ENCODE data around the gene TUBG2. TPM values are rescaled to one million over a fixed set of nuclear protein-coding genes. Genes with fewer than 3 reads are reported as not detected.
"Not testable (repeated sequence)": the region's sequence is repeated elsewhere in the genome, so short reads cannot be mapped to it uniquely, and the experiment has no call there.

Gene TUBG2
- total RNA-seq, 2 experiments from 2014 or later: 10.4 to 23.4 TPM

DNA sequence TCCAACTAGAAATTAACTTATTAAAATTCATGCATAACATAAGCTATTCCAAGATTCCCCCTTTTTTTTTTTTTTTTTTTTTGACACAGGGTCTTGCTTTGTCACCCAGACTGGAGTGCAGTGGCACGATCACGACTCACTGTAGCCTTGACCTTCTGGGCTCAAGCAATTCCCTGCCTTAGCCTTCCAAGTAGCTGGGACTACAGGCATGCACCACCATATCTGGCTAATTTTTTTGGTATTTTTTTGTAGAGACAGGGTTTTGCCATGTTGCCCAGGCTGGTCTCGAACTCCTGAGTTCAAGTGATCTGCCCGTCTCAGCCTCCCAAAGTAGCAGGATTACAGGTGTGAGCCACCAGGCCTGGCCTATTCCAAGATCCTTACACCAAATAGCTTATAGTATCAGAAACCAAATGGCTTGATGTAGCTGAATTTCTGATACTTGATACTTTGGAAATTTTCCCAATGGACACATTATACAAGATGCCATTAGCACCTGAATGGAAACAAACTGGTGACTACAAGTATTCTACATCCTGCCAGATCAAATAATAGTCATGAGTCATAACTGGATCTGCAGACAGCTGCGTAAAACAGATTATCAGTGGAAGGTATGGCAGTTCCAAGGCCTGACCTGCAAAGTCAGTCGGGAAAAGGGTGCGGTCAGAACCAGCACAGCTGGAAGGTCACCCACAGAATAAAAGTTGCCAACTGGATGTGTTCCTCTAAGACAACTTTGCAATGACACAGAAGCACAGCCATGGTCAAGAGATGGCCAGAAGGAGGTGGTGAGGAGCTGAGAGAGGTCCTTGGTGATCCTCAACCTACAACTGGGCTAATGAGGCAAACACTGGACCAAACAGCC is 35.1 kb upstream of the TUBG2 start:
- intact Hi-C loops (cut with micrococcal nuclease; ENCODE audit: unreplicated experiment): no loop called here
- Histone ChIP-seq H3K27ac (ENCODE audit: low read depth, low read length, poor library complexity, severe bottlenecking) (no peak overlapping the region), H3K9me3 (ENCODE audit: low read length) (no peaks in the 10 kb centered on the region), H3K36me3 (ENCODE audit: insufficient read depth, low read length) (no peaks in the 10 kb centered on the region), H3K4me2 (ENCODE audit: low read length) (no peak overlapping the region), H3K9me2 (ENCODE audit: insufficient read depth, low read length) (no peaks in the 10 kb centered on the region), H3K79me2 (ENCODE audit: insufficient read depth, low read depth, low read length) (no peaks in the 10 kb centered on the region), H4K20me1 (ENCODE audit: insufficient read depth, low read length) (no peaks in the 10 kb centered on the region), H2AFZ (ENCODE audit: low read length) (no peak overlapping the region), H3K4me1 (ENCODE audit: insufficient read depth, low read length, poor library complexity, severe bottlenecking) (peaks cover 11% of the 10 kb centered on the region), H3K4me3 (ENCODE audit: low read depth, low read length, poor library complexity, severe bottlenecking) (no peak overlapping the region)
- POLR2A ChIA-PET: interaction anchor here (0.8 to 1.5 kb wide), 2 partner anchors 12 to 16 kb away, joined by 5 to 6 read pairs; no protein-coding TSS in a partner anchor
- CTCF ChIA-PET (ENCODE audit: unreplicated experiment): interaction anchor here (0.6 kb wide), 1 partner anchor 18 kb away, joined by 3 read pairs; no protein-coding TSS in a partner anchor
- DNase-seq (ENCODE audit: low spot score): no peak
- no peak for TF ChIP-seq EZH2phosphoT487 (IDR thresholded peaks at IDR 0.05; ENCODE audit: borderline replicate concordance, low read depth, low read length)
- TF ChIP-seq, protein P1, sequence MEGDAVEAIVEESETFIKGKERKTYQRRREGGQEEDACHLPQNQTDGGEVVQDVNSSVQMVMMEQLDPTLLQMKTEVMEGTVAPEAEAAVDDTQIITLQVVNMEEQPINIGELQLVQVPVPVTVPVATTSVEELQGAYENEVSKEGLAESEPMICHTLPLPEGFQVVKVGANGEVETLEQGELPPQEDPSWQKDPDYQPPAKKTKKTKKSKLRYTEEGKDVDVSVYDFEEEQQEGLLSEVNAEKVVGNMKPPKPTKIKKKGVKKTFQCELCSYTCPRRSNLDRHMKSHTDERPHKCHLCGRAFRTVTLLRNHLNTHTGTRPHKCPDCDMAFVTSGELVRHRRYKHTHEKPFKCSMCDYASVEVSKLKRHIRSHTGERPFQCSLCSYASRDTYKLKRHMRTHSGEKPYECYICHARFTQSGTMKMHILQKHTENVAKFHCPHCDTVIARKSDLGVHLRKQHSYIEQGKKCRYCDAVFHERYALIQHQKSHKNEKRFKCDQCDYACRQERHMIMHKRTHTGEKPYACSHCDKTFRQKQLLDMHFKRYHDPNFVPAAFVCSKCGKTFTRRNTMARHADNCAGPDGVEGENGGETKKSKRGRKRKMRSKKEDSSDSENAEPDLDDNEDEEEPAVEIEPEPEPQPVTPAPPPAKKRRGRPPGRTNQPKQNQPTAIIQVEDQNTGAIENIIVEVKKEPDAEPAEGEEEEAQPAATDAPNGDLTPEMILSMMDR (conservative IDR thresholded peaks at IDR 0.05; ENCODE audit: low read length): no peak
- no TSS peak for BruUV-seq (replicated peaks)

- H3K27ac ChIP-seq (ENCODE audit: low read depth, low read length, poor library complexity, severe bottlenecking); H3K9me2 ChIP-seq (ENCODE audit: insufficient read depth, low read length); H3K4me2 ChIP-seq (ENCODE audit: low read length); DNase-seq (ENCODE audit: low spot score); intact Hi-C loops (cut with micrococcal nuclease; ENCODE audit: unreplicated experiment); H4K20me1 ChIP-seq (ENCODE audit: insufficient read depth, low read length); H2AFZ ChIP-seq (ENCODE audit: low read length); H3K36me3 ChIP-seq (ENCODE audit: insufficient read depth, low read length); H3K4me1 ChIP-seq (ENCODE audit: insufficient read depth, low read length, poor library complexity, severe bottlenecking); H3K9me3 ChIP-seq (ENCODE audit: low read length); BruUV-seq (replicated peaks); H3K4me3 ChIP-seq (ENCODE audit: low read depth, low read length, poor library complexity, severe bottlenecking); H3K79me2 ChIP-seq (ENCODE audit: insufficient read depth, low read depth, low read length): not testable (repeated sequence)
- ChIA-PET POLR2A (interaction anchor here (1.0 kb wide), 1 partner anchor 19 kb away, joined by 6 read pairs; no protein-coding TSS in a partner anchor), CTCF (ENCODE audit: unreplicated experiment) (interaction anchor here (0.6 kb wide), 1 partner anchor 49 kb away, joined by 3 read pairs; the partner anchor contains the start of gene PLEKHH3)
Measured at GRCh38 chr17:42627032-42627764, 31.9 kb upstream of the TUBG2 start.

DNA sequence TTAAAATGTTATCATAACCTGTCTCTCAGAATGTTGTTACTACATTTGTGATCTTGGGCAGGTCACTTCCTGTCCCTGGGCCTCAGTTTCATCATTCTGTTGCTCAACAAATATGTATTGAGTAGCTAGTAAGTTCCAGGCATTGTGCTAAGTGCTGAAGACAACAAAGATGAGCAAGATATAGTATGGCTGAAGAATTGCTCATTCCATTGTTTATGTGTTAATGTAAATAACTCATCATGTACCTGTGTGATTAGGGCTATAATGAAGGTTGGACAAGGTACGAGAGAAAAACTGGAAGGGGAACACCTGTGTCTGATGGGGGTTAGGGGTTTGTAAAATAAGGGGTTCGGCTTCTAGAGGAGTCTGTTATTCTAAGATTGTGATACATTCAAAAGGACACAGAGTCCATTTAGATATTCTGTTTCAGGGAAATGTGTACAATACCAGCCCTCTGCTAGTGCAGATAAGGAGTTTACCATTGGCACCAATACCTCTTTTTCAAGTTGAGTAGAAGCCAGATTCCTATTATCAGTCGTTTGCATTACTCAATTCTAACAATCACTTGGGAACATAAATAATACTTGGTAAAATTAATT is 29.6 kb upstream of the TUBG2 start:
- no peaks in the 10 kb centered on the region for H3K36me3 ChIP-seq (ENCODE audit: insufficient read depth, low read length)
- no peak for TF ChIP-seq EZH2phosphoT487 (IDR thresholded peaks at IDR 0.05; ENCODE audit: borderline replicate concordance, low read depth, low read length)
- TF ChIP-seq, protein P1 (conservative IDR thresholded peaks at IDR 0.05; ENCODE audit: low read length): no peak
- H3K4me1 ChIP-seq (ENCODE audit: insufficient read depth, low read length, poor library complexity, severe bottlenecking): no peaks in the 10 kb centered on the region
- H3K27ac ChIP-seq (ENCODE audit: low read depth, low read length, poor library complexity, severe bottlenecking): no peak overlapping the region
- DNase-seq (ENCODE audit: low spot score): no peak
- intact Hi-C loops (cut with micrococcal nuclease; ENCODE audit: unreplicated experiment): no loop called here
- CTCF ChIA-PET (ENCODE audit: unreplicated experiment): no interaction called here
- H4K20me1 ChIP-seq (ENCODE audit: insufficient read depth, low read length): no peaks in the 10 kb centered on the region
- POLR2A ChIA-PET: interaction anchor here (1.4 kb wide), 1 partner anchor 8 kb away, joined by 3 read pairs; no protein-coding TSS in a partner anchor
- no peaks in the 10 kb centered on the region for H3K9me2 ChIP-seq (ENCODE audit: insufficient read depth, low read length)
- no peak overlapping the region for H2AFZ ChIP-seq (ENCODE audit: low read length)
- H3K4me3 ChIP-seq (ENCODE audit: low read depth, low read length, poor library complexity, severe bottlenecking): no peak overlapping the region
- no peak overlapping the region for H3K4me2 ChIP-seq (ENCODE audit: low read length)
- no peaks in the 10 kb centered on the region for H3K9me3 ChIP-seq (ENCODE audit: low read length)
- no TSS peak for BruUV-seq (replicated peaks)
- H3K79me2 ChIP-seq (ENCODE audit: insufficient read depth, low read depth, low read length): no peaks in the 10 kb centered on the region

All from OCI-LY7 (cell line).